IMR-90 (cell line): ENCODE measurements around the gene MORC2. TPM values are rescaled to one million over a fixed set of nuclear protein-coding genes. Genes with fewer than 3 reads are reported as not detected.

Experiments used
- ATAC-seq: fragments of 200-7000 bp; cut with Tn5 transposase; 2 replicates; pipeline ENCODE4 v1.9.1; 2020; ENCODE audit warnings: low read depth, mild to moderate bottlenecking, moderate library complexity
- BruUV-seq: library from RNA; stranded (reverse); fragments of 400-500 nt; replicated peaks from 2 replicates; lab custom pipeline; 2021; lab: Mats Ljungman, UMichigan
- CTCF ChIA-PET: fragments of 300-600 bp; formaldehyde crosslinking; extraction: SDS; loops from one replicate; lab custom pipeline; 2021; ENCODE audit warnings: antibody characterized with exemption; lab: Yijun Ruan, JAX
- POLR2A ChIA-PET: fragments of 300-600 bp; sonication (Branson Sonifier 250); formaldehyde crosslinking; loops from one replicate; lab custom pipeline; 2022; ENCODE audit warnings: antibody characterized with exemption; ENCODE audit not compliant: unreplicated experiment; lab: Charles Lee
- DNase-seq: peaks from one replicate; pipeline ENCODE4 v3.0.0; 2013
- H2AFZ ChIP-seq: replicated peaks from 2 replicates; pipeline ENCODE3; 2013; ENCODE audit warnings: low read length, mild to moderate bottlenecking; ENCODE audit not compliant: poor library complexity
- H2AK5ac ChIP-seq: 2 replicates; pipeline ENCODE4 v1.6.1; 2013; ENCODE audit warnings: low read depth, low read length, inconsistent platforms
- H2AK9ac ChIP-seq: replicated peaks from 2 replicates; pipeline ENCODE3; 2013; ENCODE audit warnings: mild to moderate bottlenecking, low read depth, low read length, moderate library complexity; ENCODE audit not compliant: poor library complexity
- H2BK120ac ChIP-seq: 2 replicates; pipeline ENCODE4 v1.6.1; 2013; ENCODE audit warnings: low read depth, low read length, inconsistent platforms
- H2BK15ac ChIP-seq: 3 replicates; pipeline ENCODE4 v1.6.1; 2013; ENCODE audit warnings: low read depth, low read length, inconsistent platforms
- H2BK20ac ChIP-seq: 2 replicates; pipeline ENCODE4 v1.6.1; 2013; ENCODE audit warnings: low read depth, mild to moderate bottlenecking, inconsistent platforms, low read length, moderate library complexity
- H2BK5ac ChIP-seq: 2 replicates; pipeline ENCODE4 v1.6.1; 2013; ENCODE audit warnings: mild to moderate bottlenecking, low read depth, low read length, inconsistent platforms; ENCODE audit not compliant: poor library complexity, severe bottlenecking
- H3K14ac ChIP-seq: replicated peaks from 2 replicates; pipeline ENCODE4 v1.6.1; 2013; ENCODE audit warnings: low read depth, low read length, inconsistent platforms
- H3K18ac ChIP-seq: 2 replicates; pipeline ENCODE4 v1.6.1; 2013; ENCODE audit warnings: low read depth, low read length, control low read depth
- H3K23ac ChIP-seq: 2 replicates; pipeline ENCODE4 v1.6.1; 2013; ENCODE audit warnings: low read depth, low read length, inconsistent platforms
- H3K27ac ChIP-seq: 2 replicates; pipeline ENCODE4 v1.5.1; 2013; ENCODE audit warnings: mild to moderate bottlenecking, control low read depth, low read length; ENCODE audit not compliant: insufficient read depth
- H3K27me3 ChIP-seq: 2 replicates; pipeline ENCODE4 v1.6.1; 2013; ENCODE audit warnings: low read length; ENCODE audit not compliant: control insufficient read depth, insufficient read depth
- H3K36me3 ChIP-seq: 2 replicates; pipeline ENCODE4 v1.6.1; 2013; ENCODE audit warnings: low read length, mixed read lengths; ENCODE audit not compliant: control insufficient read depth, insufficient read depth
- H3K4ac ChIP-seq: 2 replicates; pipeline ENCODE4 v1.6.1; 2013; ENCODE audit warnings: low read depth, low read length, inconsistent platforms
- H3K4me1 ChIP-seq: 2 replicates; pipeline ENCODE4 v1.6.1; 2013; ENCODE audit warnings: low read length, mixed read lengths; ENCODE audit not compliant: control insufficient read depth, insufficient read depth
- H3K4me2 ChIP-seq: 2 replicates; pipeline ENCODE4 v1.6.1; 2013; ENCODE audit warnings: low read depth, mild to moderate bottlenecking, control low read depth, low read length, moderate library complexity
- H3K4me3 ChIP-seq: 2 replicates; pipeline ENCODE4 v1.5.1; 2013; ENCODE audit warnings: low read depth, mild to moderate bottlenecking, control low read depth, low read length, moderate library complexity; ENCODE audit not compliant: insufficient read depth
- H3K56ac ChIP-seq: 2 replicates; pipeline ENCODE4 v1.6.1; 2013; ENCODE audit warnings: low read length, inconsistent platforms; ENCODE audit not compliant: insufficient read depth; ENCODE audit errors: extremely low read depth
- H3K79me1 ChIP-seq, 2 experiments: 2 replicates each; pipeline ENCODE4 v1.6.1; 2013; ENCODE audit warnings: low read length in 2 of 2, inconsistent platforms in 1 of 2, low read depth in 1 of 2
- H3K9ac ChIP-seq: 2 replicates; pipeline ENCODE4 v1.6.1; 2013; ENCODE audit warnings: low read depth, low read length, control low read depth
- H3K9me1 ChIP-seq: 2 replicates; pipeline ENCODE4 v1.6.1; 2013; ENCODE audit warnings: low read length, inconsistent platforms; ENCODE audit not compliant: insufficient read depth
- H3K9me3 ChIP-seq: 2 replicates; pipeline ENCODE4 v1.6.1; 2013; ENCODE audit warnings: low read length; ENCODE audit not compliant: control insufficient read depth, insufficient read depth
- H4K20me1 ChIP-seq: 2 replicates; pipeline ENCODE4 v1.6.1; 2013; ENCODE audit warnings: low read length, inconsistent platforms; ENCODE audit not compliant: insufficient read depth
- H4K5ac ChIP-seq: 2 replicates; pipeline ENCODE4 v1.6.1; 2013; ENCODE audit warnings: mild to moderate bottlenecking, low read depth, low read length, control low read depth
- H4K8ac ChIP-seq, 2 experiments: 2 replicates each; pipeline ENCODE4 v1.6.1; 2013; ENCODE audit warnings: low read depth in 2 of 2, low read length in 2 of 2, control low read depth in 1 of 2, inconsistent platforms in 1 of 2
- H4K91ac ChIP-seq: 2 replicates; pipeline ENCODE4 v1.6.1; 2013; ENCODE audit warnings: low read depth, low read length, inconsistent platforms; ENCODE audit not compliant: insufficient read depth
- RFX5 ChIP-seq: IDR thresholded peaks from 2 replicates; pipeline ENCODE4 v1.8.0; 2012; ENCODE audit warnings: low read depth, mild to moderate bottlenecking, low read length, moderate library complexity
- WGBS, 2 experiments: methylation state at CpG; one replicate each; pipeline versions ENCODE4 v1.1.5 to v1.1.7; 2013; ENCODE audit warnings: missing lambda C conversion rate in 2 of 2; ENCODE audit not compliant: insufficient read length in 1 of 2; ENCODE audit errors: extremely low coverage in 2 of 2; 5-methylcytosine and 5-hydroxymethylcytosine counted together
- dilution Hi-C: fragments of 300-500 bp; cut with HindIII; formaldehyde crosslinking; loops from one replicate; pipeline ENCODE4 v1.14.3; 2018; ENCODE audit warnings: low sequenced_read_pairs; ENCODE audit not compliant: unreplicated experiment
- in situ Hi-C: fragments of 300-500 bp; cut with MboI; formaldehyde crosslinking; loops from 3 replicates; pipeline ENCODE4 v1.14.3; 2019; ENCODE audit warnings: low sequenced_read_pairs, inconsistent platforms, mixed read lengths
- intact Hi-C: fragments of 100-400 bp; cut with micrococcal nuclease; formaldehyde crosslinking; loops from 2 replicates; pipeline ENCODE4 v1.10.0; 2022
- polyA plus RNA-seq, 3 experiments: library from polyadenylated mRNA; depleted of rRNA; stranded (reverse); fragments of >200 nt; gene quantifications; 2 replicates each; pipeline ENCODE4 v1.2.3, GENCODE V29; 2012; ENCODE audit warnings: low replicate concordance in 1 of 3
- total RNA-seq: library from RNA; depleted of rRNA; stranded (reverse); fragments of >200 nt; gene quantifications from 2 replicates; pipeline ENCODE4 v1.2.3, GENCODE V29; 2012

Gene MORC2
- total and polyA plus RNA-seq, 2 of the 4 experiments (the other 2 are of a cell fraction): 15.8 to 24.7 TPM

DNA sequence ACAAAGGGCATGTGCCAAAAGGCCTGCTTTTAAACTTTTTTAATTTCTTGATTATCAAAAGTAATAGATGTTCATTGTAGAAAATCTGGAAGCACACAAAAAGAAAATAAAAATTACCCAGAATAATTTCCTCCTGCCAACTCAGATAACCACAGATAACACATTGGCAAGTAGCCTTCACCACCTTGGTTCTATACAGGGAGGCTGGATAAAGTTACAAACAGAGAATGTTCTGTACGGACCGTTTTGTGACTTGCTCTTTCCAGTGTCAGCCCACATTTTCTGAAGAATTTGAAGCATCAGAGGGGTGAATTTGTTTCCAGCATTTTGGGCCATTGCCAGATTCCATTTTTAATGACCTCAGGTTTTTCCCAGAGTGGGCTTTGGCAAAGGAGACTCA, 24.0 kb upstream of the MORC2 start:
- no peak for DNase-seq
- Histone ChIP-seq H3K9me1 (no peaks in the 10 kb centered on the region), H3K36me3 (0 out of 2 replicates have a peak, but pooled peaks cover 1% of the 10 kb centered on the region), H3K9me3 (peaks cover 8% of the 10 kb centered on the region), H2BK20ac (no peak overlapping the region), H2AK9ac (no peak overlapping the region), H3K4me2 (no peak overlapping the region), H3K18ac (no peak overlapping the region), H3K56ac (no peak overlapping the region), H2AFZ (no peak overlapping the region), H4K91ac (no peak overlapping the region), H3K14ac (no peak overlapping the region), H3K4me3 (no peak overlapping the region), H3K9ac (no peak overlapping the region), H2BK5ac (no peak overlapping the region), H3K4me1 (no peaks in the 10 kb centered on the region), H3K4ac (no peak overlapping the region), H4K20me1 (no peaks in the 10 kb centered on the region), H3K23ac (no peak overlapping the region), H3K27ac (no peak overlapping the region), H2BK120ac (no peak overlapping the region), H4K8ac (no peak overlapping the region), H4K5ac (no peak overlapping the region), H3K27me3 (no peaks in the 10 kb centered on the region), H3K79me1 (no peaks in the 10 kb centered on the region), H2BK15ac (no peak overlapping the region), H2AK5ac (no peak overlapping the region)
- no CpG with 5 or more reads among the region's 2 CpGs for WGBS, 2 experiments
- intact Hi-C loops (no loop called here), in situ Hi-C loops (no loop called here), dilution Hi-C loops (no loop called here)
- ATAC-seq: no peak
- TF ChIP-seq RFX5: no peak
- no TSS peak for BruUV-seq
- POLR2A ChIA-PET: no interaction called here
- CTCF ChIA-PET: no interaction called here
